GM18907 (cell line): ENCODE data around the gene TATDN3.
"Not testable (repeated sequence)": the region's sequence is repeated elsewhere in the genome, so short reads cannot be mapped to it uniquely, and the experiment has no call there.

Experiments used
- ATAC-seq: cut with Tn5 transposase; IDR thresholded peaks from one replicate; pipeline ENCODE4 v1.9.1; 2021; ENCODE audit warnings: mild to moderate bottlenecking, moderate library complexity; ENCODE audit not compliant: unreplicated experiment

The TATDN3 gene

DNA sequence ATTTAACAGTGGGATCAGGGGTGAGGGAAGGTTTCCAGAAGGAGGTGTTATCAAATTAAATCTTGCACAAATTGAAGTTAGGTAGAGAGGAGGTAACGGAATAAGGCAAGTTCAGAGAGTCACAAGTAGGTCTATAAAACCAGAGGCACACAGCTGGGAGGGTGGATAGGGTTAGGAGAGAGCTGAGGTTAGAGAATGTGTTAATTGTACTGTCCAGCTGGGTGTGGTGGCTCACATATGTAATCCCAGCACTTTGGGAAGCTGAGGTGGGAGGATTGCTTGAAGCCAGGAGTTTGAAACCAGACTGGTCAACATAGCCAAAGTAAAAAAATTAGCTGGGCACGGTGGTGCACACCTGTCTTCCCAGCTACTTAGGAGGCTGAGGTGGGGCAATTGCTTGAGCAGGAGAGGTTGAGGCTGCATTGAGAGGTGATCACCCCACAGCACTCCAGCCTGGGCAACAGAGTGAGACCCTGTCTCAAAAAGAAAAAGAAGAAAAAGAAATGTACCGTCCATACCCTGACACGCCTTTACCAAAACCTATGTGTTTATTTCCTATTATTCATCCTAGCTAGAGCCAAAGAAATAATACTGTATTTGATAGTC is 35.6 kb downstream of the TATDN3 start:
- ATAC-seq, result no peak

DNA sequence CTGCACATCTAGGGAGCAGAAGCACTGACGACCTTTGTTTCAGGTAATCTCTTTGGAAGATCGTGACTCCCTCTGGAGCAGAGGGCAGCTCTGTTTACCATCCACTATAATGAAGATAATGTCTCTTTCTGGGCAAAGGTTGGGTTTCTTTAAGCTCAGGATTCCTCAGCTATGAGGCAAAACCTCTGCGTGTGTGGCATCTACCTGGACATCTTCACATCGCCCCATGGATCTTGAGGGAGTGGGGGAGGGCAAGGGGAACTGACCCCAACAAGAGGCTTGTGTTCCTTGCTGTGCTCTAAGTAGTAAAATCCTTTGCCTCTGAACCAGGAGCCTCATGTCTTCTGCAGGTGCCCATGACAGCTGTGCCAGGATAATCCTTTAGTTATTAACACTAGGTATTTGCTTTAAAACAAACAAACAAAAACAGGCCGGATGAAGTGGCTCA is 36.2 kb downstream of the TATDN3 start:
- no peak for ATAC-seq

GRCh38 chr1:212828395-212828794 is 36.7 kb downstream of the TATDN3 start:
- ATAC-seq, result no peak

GRCh38 chr1:212833211-212834207 is 41.8 kb downstream of the TATDN3 start:
- ATAC-seq, result peak; percentile 94

GRCh38 chr1:212838145-212838544 is 46.5 kb downstream of the TATDN3 start:
- ATAC-seq, result no peak

DNA sequence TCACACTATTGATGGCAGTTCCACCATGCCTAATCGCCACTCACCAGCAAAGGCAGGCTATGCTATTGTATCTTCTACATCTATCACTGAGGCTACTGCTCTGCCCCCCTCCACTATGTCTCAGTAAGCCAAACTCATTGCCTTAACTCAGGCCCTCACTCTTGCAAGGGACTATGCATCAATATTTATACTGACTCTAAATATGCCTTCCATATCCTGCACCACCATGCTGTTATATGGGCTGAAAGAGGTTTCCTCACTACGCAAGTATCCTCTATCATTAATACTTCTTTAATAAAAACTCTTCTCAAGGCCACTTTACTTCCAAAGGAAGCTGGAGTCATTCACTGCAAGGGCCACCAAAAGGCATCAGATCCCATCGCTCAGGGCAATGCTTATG is 52.8 kb downstream of the TATDN3 start:
- ATAC-seq, result not testable (repeated sequence)

DNA sequence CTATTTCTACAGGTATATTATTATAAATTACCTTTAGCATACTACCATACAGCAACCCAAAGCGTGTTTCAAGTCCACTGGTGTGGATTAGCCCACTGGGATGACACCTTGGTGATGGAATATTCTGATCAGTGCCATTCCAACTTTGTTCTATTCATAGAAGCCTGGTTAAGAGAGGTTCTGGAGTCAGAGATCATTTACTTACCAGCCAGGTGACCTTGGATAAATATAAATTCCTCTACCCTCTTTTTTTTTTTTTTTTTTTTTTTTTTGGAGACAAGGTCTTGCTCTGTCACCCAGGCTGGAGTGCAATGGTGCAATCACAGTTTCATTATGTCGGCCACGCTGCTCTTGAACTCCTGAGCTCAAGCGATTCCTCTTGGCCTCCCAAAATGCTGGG is 55.9 kb downstream of the TATDN3 start, which contains the start of gene SPATA45:
Gene SPATA45 (minus strand): TSS at position 101 of the 400 bp plus-strand sequence. CDS start 11,500 bp downstream, outside the sequence.
- no peak for ATAC-seq

DNA sequence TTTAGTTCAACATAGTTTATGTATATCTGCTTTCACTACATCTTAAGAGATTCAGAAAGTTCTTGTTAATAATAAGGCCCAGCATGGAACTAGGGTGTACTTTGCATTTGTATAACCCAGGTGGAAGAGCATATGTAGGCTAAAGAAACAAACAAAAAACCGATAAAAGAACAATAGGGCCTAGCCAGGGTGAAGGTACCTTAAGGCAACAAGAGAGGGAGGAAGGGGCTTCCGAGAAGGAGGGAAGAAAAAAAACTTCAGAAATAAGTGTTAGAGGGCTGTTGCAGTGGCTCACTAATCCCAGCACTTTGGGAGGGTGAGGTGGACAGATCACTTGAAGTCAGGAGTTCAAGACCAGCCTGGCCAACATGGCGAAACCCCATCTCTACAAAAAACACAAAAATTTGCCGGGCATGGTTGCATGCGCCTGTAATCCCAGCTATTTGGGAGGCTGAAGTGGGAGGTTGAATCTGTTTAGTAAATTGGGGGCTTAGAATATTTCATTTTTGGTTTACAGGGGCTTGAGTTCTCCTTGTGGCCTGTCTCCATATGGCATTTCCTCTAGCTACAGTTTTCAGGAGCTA is 60.5 kb downstream of the TATDN3 start:
- no peak for ATAC-seq

GRCh38 chr1:212853658-212854057 is 62.0 kb downstream of the TATDN3 start:
- no peak for ATAC-seq

DNA sequence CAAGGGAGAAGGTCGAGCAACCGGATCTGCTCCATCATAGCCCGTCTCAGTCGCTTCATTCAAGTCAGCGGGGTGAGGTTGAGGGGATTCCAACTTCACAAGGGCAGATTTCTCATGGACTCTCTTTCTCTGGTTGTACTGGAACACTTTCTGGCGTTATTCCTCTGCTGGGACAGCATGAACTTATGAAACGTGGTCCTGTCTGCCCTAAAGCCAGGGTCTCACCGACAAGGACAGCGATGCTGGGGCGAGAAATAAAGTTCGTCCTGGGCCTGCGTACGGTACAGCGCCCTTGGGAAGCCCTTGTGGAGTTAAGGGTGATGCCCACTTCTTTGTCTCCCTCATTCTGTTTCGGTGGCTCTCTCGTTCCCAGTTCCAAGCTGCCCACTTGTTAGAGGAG is 65.1 kb downstream of the TATDN3 start:
- ATAC-seq, result no peak

GRCh38 chr1:212857992-212858460 is 66.3 kb downstream of the TATDN3 start, which contains the start of gene FLVCR1:
Gene FLVCR1, plus strand, starts transcription at chr1:212858275. Its CDS starts 178 bp downstream, at chr1:212858453.
- ATAC-seq, result peak; percentile 96

DNA sequence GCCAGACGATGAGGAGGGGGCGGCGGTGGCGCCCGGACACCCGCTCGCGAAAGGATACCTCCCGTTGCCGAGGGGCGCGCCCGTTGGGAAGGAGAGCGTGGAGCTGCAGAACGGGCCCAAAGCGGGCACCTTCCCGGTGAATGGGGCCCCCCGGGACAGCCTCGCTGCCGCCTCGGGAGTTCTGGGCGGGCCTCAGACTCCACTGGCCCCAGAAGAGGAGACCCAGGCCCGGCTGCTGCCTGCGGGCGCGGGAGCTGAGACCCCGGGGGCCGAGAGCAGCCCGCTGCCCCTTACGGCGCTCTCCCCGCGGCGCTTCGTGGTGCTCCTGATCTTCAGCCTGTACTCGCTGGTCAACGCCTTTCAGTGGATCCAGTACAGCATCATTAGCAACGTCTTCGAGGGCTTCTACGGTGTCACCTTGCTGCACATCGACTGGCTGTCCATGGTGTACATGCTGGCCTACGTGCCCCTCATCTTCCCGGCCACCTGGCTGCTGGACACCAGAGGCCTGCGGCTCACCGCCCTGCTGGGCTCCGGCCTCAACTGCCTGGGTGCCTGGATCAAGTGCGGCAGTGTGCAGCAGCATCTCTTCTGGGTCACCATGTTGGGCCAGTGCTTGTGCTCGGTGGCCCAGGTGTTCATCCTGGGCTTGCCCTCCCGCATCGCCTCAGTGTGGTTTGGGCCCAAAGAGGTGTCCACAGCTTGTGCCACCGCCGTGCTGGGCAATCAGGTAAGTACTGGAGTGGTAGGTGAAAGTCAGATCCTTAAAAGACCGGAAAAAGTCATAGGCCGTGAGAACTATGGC is 67.0 kb downstream of the TATDN3 start:
- ATAC-seq, result peak; percentile 23

GRCh38 chr1:212860713-212861581 is 69.3 kb downstream of the TATDN3 start:
- no peak for ATAC-seq

DNA sequence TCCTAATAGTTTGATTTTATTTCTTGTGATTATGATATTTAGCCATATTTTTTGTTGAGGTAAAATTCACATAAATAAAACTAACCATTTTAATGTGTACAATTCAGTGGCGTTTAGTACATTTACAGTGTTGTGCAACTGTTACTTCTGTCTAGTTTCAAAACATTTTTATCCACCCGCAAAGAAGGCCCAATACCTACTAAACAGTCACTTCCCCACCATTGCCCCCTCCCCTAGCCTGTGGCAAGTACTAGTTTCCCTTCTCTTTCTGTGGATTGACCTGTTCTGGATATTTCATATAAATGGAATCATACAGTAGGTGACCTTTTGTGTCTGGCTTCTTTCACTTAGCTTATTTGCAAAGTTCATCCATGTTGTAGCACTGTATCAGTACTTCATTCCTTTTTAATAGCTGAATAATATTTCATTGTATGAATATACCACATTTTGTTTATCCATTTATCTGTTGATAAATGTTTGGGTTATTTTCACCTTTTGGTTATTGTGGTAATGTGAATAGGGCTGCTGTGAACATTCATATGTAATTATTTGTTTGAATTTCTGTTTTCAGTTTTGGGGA is 70.5 kb downstream of the TATDN3 start:
- no peak for ATAC-seq

DNA sequence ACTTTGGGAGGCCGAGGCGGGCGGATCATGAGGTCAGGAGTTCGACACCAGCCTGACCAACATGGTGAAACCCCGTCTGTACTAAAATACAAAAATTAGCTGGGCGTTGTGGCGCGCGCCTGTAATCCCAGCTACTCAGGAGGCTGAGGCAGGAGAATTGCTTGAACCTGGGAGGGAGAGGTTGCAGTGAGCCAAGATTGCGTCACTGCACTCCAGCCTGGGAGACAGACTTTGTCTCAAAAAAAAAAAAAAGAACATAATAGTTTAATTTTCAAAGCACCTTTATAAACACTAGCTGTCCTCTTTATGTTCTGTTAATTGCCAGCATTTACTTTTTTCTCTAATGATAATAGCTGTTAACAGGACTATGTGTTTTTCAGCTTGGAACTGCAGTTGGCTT is 71.7 kb downstream of the TATDN3 start:
- not testable (repeated sequence) for ATAC-seq

- ATAC-seq, result no peak
Observed at GRCh38 chr1:212864201-212864600, 72.5 kb downstream of the TATDN3 start.
